Calu3 (cell line): ENCODE results near the gene GFOD1. TPM values are rescaled to one million over a fixed set of nuclear protein-coding genes. Genes with fewer than 3 reads are reported as not detected.

ENCODE experiments used
- BruUV-seq: library from RNA; stranded (reverse); fragments of 400-500 nt; replicated peaks from 2 replicates; lab custom pipeline; 2021; lab: Mats Ljungman, UMichigan
- CTCF ChIA-PET: fragments of 300-600 bp; sonication (Branson Sonifier 250); formaldehyde crosslinking; loops from one replicate; lab custom pipeline; 2022; ENCODE audit warnings: antibody characterized with exemption; lab: Charles Lee
- DNase-seq: peaks from one replicate; pipeline ENCODE4 v3.0.0; 2022
- H3K27ac Mint-ChIP-seq: one replicate; pipeline ENCODE4 v1.8.0; 2022; ENCODE audit warnings: mixed read lengths; ENCODE audit not compliant: unreplicated experiment
- H3K27me3 Mint-ChIP-seq: one replicate; pipeline ENCODE4 v1.8.0; 2022; ENCODE audit warnings: mixed read lengths; ENCODE audit not compliant: unreplicated experiment
- H3K36me3 Mint-ChIP-seq: one replicate; pipeline ENCODE4 v1.8.0; 2022; ENCODE audit warnings: mild to moderate bottlenecking, moderate library complexity, mixed read lengths; ENCODE audit not compliant: insufficient read depth, unreplicated experiment
- H3K4me1 Mint-ChIP-seq: one replicate; pipeline ENCODE4 v1.8.0; 2022; ENCODE audit warnings: mild to moderate bottlenecking, low read depth, mixed read lengths; ENCODE audit not compliant: unreplicated experiment
- H3K4me3 Mint-ChIP-seq: one replicate; pipeline ENCODE4 v1.8.0; 2022; ENCODE audit warnings: mild to moderate bottlenecking, low read depth, moderate library complexity, mixed read lengths; ENCODE audit not compliant: unreplicated experiment
- H3K9me3 Mint-ChIP-seq: one replicate; pipeline ENCODE4 v1.8.0; 2022; ENCODE audit warnings: low read depth, mixed read lengths; ENCODE audit not compliant: unreplicated experiment
- intact Hi-C: fragments of 100-400 bp; cut with micrococcal nuclease; formaldehyde crosslinking; loops from one replicate; pipeline ENCODE4 v1.10.0; 2022; ENCODE audit not compliant: unreplicated experiment
- total RNA-seq: library from RNA; stranded (reverse); gene quantifications from 2 replicates; pipeline ENCODE4 v1.2.3, GENCODE V29; 2022
- TF ChIP-seq, protein P1 (sequence below): fragments of 200-600 bp; IDR thresholded peaks from one replicate; pipeline ENCODE4 v1.8.0; 2022; ENCODE audit warnings: antibody characterized with exemption; ENCODE audit not compliant: unreplicated experiment

Gene GFOD1
- total RNA-seq, 1 experiment from 2014 or later, result 9.5 TPM

DNA sequence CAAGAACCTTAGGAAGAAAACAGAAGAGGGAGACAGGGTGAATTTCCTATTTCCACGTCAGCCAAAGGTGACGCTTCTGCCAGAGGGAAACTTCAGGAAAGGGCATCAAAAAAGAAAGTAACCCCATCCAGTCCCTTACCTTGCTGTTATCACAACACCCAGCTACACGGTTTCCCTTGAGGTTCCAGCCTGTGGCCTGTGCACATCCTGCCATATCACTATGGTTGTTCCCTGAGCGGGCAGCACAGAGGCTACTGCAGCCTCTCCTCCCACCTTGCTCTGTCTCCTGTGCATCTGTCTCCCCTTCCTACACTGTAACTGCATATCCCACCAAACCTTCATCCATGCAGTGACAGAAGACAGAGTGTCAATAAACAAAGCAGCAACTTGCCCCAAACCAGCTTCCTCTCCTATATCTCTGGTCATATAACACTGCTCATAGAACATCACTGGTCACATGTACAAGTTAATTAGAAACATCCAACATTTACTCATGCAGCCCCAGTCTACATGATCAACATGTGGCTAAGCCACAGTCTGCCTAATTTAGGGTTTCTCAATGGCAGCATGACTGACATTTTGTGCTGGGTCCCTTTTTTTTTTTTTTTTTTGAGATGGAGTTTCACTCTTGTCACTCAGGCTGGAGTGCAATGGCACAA is 54.7 kb downstream of the GFOD1 start:
- CTCF ChIA-PET, result interaction anchor here (0.6 to 0.7 kb wide), 2 partner anchors 115 to 727 kb away, joined by 3 read pairs; no protein-coding TSS in a partner anchor
- no peak for DNase-seq

DNA sequence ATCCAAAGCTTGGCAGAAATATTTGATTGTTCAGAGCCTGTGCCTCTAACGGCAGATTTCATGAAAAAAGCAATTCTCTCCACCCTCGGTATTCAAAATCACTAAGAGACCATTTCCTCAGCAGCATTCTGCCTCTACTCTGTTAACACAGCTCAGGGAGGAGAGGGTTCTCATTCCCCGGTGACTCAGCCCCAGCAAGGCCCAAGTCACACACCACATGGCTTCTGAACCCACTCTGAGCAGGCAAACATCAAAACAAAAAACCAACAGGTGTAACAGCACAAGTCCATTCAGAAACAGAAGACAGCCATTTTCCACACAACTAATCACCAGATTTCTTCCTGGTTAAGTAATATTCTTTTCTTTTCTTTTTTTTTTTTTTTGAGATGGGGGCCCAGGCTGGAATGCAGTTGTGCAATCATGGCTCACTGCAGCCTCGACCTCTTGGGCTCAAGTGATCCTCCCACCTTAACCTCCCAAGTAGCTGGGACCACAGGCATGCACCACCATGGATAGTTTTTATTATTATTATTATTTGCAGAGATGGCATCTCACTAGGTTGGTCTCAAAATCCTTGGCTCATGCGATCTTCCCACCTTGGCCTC is 55.4 kb downstream of the GFOD1 start:
- CTCF ChIA-PET, result interaction anchor here (0.7 kb wide), 1 partner anchor 116 kb away, joined by 3 read pairs; no protein-coding TSS in a partner anchor
- H3K4me3 Mint-ChIP-seq, result no peak overlapping the region
- intact Hi-C loops, result no loop called here
- no peak overlapping the region for H3K27ac Mint-ChIP-seq
- H3K27me3 Mint-ChIP-seq, result no peaks in the 10 kb centered on the region
- no TSS peak for BruUV-seq
- no peaks in the 10 kb centered on the region for H3K9me3 Mint-ChIP-seq
- no peak for DNase-seq
- H3K36me3 Mint-ChIP-seq, result no peaks in the 10 kb centered on the region
- peaks cover 8% of the 10 kb centered on the region for H3K4me1 Mint-ChIP-seq
- TF ChIP-seq, protein P1, sequence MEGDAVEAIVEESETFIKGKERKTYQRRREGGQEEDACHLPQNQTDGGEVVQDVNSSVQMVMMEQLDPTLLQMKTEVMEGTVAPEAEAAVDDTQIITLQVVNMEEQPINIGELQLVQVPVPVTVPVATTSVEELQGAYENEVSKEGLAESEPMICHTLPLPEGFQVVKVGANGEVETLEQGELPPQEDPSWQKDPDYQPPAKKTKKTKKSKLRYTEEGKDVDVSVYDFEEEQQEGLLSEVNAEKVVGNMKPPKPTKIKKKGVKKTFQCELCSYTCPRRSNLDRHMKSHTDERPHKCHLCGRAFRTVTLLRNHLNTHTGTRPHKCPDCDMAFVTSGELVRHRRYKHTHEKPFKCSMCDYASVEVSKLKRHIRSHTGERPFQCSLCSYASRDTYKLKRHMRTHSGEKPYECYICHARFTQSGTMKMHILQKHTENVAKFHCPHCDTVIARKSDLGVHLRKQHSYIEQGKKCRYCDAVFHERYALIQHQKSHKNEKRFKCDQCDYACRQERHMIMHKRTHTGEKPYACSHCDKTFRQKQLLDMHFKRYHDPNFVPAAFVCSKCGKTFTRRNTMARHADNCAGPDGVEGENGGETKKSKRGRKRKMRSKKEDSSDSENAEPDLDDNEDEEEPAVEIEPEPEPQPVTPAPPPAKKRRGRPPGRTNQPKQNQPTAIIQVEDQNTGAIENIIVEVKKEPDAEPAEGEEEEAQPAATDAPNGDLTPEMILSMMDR, result no peak

More for the DNA sequence above, 54.7 kb downstream of the GFOD1 start:
- TF ChIP-seq, protein P1, result no peak
- no TSS peak for BruUV-seq
- Mint-ChIP-seq H3K27ac (no peak overlapping the region), H3K27me3 (no peaks in the 10 kb centered on the region), H3K36me3 (no peaks in the 10 kb centered on the region), H3K4me3 (no peak overlapping the region), H3K4me1 (peaks cover 12% of the 10 kb centered on the region), H3K9me3 (no peaks in the 10 kb centered on the region)
- intact Hi-C loops, result no loop called here

DNA sequence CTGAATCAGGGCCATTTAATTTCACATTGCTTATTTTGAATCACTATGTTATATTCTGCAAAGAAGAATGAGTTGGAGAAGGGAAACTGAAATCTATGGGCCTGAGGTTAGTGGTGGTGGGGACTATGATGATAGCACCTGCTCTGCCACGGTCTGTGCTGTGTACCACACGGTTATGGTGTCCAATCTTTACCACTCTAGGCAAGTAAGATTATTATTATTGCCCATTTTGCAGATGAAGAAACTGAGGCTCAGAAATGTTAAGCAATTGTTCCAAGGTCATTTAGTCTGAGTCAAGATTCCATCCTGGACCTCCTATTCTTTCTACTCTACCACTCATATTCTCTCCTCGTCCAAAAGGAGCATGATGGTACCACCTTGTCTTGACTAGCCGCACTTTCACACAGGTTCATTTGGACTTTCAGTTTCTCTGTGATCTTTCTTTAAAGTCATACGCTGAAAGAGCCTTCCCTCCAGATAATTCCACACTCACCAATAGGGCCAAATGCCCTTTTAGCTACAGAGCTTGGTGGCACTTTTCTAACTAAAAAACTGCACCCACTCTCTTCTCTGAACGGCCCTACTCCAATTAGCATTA is 56.2 kb downstream of the GFOD1 start:
- Mint-ChIP-seq H3K27ac (no peak overlapping the region), H3K4me1 (peaks cover 8% of the 10 kb centered on the region), H3K4me3 (no peak overlapping the region), H3K27me3 (no peaks in the 10 kb centered on the region), H3K36me3 (no peaks in the 10 kb centered on the region), H3K9me3 (no peaks in the 10 kb centered on the region)
- DNase-seq, result no peak
- CTCF ChIA-PET, result no interaction called here
- TF ChIP-seq, protein P1, result no peak
- BruUV-seq, result no TSS peak
- intact Hi-C loops, result no loop called here

DNA sequence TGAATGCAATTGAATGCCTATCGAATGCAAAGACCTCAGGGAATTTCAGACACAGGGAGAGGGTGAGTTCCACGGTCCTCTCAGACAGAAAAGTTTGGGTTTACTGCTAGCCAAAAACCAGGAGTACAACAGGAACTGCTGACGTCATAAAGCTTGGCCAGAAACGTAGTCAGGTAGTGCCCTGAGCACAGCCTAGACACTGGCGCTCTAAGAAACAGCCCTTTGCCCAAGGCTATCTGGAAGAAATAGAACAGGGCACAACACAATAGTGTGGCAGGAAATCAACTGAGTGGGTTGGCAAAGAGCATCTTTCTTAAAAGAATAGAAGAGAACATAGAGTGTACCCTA is 58.0 kb downstream of the GFOD1 start:
- TF ChIP-seq, protein P1, result no peak
- peaks cover 17% of the 10 kb centered on the region for H3K4me1 Mint-ChIP-seq
- H3K27ac Mint-ChIP-seq, result no peak overlapping the region
- H3K36me3 Mint-ChIP-seq, result no peaks in the 10 kb centered on the region
- H3K9me3 Mint-ChIP-seq, result no peaks in the 10 kb centered on the region
- H3K4me3 Mint-ChIP-seq, result no peak overlapping the region
- CTCF ChIA-PET, result no interaction called here
- intact Hi-C loops, result no loop called here
- BruUV-seq, result no TSS peak
- no peak for DNase-seq
- no peaks in the 10 kb centered on the region for H3K27me3 Mint-ChIP-seq
